HG03175 (cell line): ENCODE data around the gene CAV3.

ENCODE experiments used
- ATAC-seq: cut with Tn5 transposase; IDR thresholded peaks from one replicate; pipeline ENCODE4 v1.9.1; 2021; ENCODE audit warnings: mild to moderate bottlenecking, moderate library complexity; ENCODE audit not compliant: unreplicated experiment

Gene CAV3

GRCh38 chr3:8734137-8734878, 706 bp downstream of the CAV3 start:
- no peak for ATAC-seq

DNA sequence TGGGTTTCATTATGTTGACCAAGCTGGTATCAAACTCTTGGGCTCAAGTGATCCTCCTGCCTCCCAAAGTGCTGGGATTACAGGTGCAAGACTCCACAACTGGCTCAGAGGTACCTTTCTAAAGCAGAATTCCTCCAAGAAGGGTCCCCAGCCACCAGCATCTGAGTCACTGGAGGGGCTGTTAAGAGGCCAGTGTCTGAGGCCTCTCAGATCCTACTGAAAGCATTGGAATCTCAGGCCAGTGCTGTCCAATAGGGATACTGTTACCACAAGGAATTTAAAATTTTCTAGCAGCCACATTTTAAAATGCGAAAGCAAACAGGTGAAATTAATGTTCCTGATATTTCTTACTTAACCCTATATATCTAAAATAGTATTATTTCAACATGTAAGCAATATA, 1.3 kb downstream of the CAV3 start:
- no peak for ATAC-seq

- ATAC-seq: no peak
Observed at GRCh38 chr3:8736436-8736835, 2.8 kb downstream of the CAV3 start.

GRCh38 chr3:8737301-8737700, 3.7 kb downstream of the CAV3 start:
- ATAC-seq: no peak

DNA sequence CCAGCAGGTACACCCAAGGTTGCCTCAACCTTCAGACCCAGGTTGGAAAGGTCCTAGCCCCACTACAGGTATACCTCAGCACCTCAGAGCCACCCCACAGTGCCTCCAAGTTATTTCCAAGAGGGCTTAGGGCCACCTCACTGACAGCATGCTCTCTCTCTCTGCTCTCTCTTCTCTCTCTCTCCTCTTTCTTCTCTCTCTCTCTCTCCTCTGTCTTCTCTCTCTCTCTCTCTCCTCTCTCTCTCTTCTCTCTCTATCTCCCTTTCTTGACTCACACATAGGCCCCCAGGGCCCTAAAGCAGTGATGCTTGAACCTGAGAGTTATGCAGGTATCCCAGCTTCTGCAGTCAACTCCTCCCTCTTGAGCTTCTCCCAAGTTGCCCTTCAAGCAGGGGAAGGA, 4.2 kb downstream of the CAV3 start:
- ATAC-seq: no peak

- no peak for ATAC-seq
Observed at GRCh38 chr3:8738639-8739038, 5.0 kb downstream of the CAV3 start.

- no peak for ATAC-seq
Observed at GRCh38 chr3:8739757-8740504, 6.3 kb downstream of the CAV3 start.

- no peak for ATAC-seq
Observed at GRCh38 chr3:8741581-8742261, 8.1 kb downstream of the CAV3 start.

DNA sequence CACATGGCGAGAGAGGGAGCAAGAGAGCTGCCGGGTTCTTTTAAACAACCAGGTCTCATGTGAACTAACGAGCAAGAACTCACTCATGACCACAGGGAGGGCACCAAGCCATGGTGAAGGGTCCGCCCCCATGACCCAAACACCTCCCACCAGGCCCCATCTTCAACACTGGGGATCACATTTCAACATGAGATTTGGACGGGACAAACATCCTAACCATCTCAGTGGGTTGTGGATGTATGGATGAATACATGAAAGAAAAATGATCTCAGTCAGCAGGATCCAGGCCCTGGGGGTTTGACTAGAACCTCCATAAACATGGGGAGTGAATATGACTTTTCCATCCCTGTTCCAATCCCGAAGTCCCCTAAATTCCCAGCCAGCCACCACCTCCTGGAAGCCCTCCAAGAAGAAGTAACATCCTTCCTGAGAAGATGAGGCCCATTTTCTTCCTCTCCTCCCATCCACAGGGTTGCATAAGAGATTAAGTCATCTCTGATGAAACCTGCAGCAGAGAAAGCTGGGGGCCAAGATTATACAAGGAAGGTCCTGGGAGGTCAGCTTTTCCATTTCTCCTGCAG, 9.5 kb downstream of the CAV3 start:
- no peak for ATAC-seq

DNA sequence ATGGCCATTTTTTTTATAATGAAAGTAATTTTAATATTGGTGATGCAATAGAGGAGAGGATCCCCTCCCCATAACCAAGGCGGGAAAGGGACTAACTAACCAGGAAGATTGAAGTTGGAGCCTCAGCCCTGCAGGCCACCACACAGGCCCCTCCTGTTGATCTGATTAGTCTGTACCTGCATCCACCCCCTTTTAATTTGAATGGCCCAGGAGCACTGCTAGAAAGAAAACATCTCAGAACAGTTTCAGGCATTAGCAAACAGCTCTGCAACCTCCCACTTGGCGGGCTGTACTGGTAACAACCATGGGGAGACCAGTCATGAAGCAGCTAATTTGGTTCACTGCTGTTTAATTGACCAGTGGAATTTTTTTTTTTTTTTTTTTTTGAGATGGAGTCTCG, 10.3 kb downstream of the CAV3 start:
- ATAC-seq: no peak

GRCh38 chr3:8745619-8746370, 12.2 kb downstream of the CAV3 start:
- no peak for ATAC-seq

GRCh38 chr3:8746780-8747345, 13.3 kb downstream of the CAV3 start:
- ATAC-seq: no peak

DNA sequence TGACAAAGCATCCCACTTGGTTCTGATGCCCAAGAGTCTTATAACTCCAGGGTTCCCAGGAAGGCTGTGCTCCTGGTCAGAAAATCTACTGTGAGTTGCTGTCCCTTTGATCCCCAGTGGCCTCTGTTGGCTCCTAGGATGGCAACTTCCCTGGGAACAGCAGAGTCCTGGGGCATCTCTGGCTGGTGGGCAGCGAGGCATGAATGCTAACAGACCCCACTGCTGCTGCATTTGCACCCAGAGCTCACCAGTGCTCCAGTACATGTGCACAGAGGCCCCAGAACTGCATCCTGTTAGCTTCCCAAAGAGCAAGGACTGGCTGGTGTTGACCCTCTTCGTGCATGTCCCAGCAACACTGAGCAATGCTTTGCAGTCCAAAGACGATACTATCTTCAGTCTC, 15.7 kb downstream of the CAV3 start:
- ATAC-seq: no peak

- no peak for ATAC-seq
Observed at GRCh38 chr3:8752832-8753231, 19.2 kb downstream of the CAV3 start.

- no peak for ATAC-seq
Observed at GRCh38 chr3:8755097-8755496, 21.5 kb downstream of the CAV3 start.

- ATAC-seq: no peak
Observed at GRCh38 chr3:8755564-8756237, 22.1 kb downstream of the CAV3 start.

GRCh38 chr3:8756671-8757070, 23.1 kb downstream of the CAV3 start:
- no peak for ATAC-seq

- ATAC-seq: no peak
Observed at GRCh38 chr3:8757551-8758518, 24.2 kb downstream of the CAV3 start.
